D341Med (cell line): ENCODE data around the gene PRDM2.
A peak's percentile ranks its signal among the peaks of the same experiment; 100 is the strongest.
"Not testable (repeated sequence)": the region's sequence is repeated elsewhere in the genome, so short reads cannot be mapped to it uniquely, and the experiment has no call there.

ENCODE experiments used
- DNase-seq: peaks from one replicate; pipeline ENCODE4 v3.0.0; 2012; ENCODE audit warnings: low spot score

Gene PRDM2

GRCh38 chr1:13699936-13700520, at the start of gene PRDM2:
Gene PRDM2, plus strand, starts transcription at chr1:13700188. Its CDS starts 15,418 bp downstream, at chr1:13715606.
- peak; percentile 86 for DNase-seq

- DNase-seq, result no peak
These were observed 48.7 kb upstream of the PRDM2 start for GRCh38 chr1:13651279-13651678.

DNA sequence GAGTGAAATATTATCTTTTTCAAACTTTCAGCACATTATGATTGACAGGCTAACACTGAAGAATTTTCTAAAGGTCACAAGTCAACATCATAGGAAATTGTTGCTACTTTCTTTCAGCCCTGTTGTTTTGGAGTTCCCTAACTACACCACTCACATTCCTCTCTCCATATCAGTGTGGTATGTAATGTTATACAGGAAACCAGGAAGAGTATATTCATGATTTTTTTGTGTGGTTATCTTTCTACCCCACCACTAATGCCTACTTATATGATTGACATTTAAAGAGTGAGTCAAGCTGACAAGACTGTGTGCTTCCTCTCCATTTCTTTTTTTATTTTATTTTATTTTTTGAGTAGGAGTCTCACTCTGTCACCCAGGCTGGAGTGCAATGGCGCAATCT, 47.8 kb upstream of the PRDM2 start:
- DNase-seq, result no peak

GRCh38 chr1:13661539-13661938, 38.4 kb upstream of the PRDM2 start:
- no peak for DNase-seq

- DNase-seq, result no peak
These were observed 37.5 kb upstream of the PRDM2 start for GRCh38 chr1:13662493-13662892.

DNA sequence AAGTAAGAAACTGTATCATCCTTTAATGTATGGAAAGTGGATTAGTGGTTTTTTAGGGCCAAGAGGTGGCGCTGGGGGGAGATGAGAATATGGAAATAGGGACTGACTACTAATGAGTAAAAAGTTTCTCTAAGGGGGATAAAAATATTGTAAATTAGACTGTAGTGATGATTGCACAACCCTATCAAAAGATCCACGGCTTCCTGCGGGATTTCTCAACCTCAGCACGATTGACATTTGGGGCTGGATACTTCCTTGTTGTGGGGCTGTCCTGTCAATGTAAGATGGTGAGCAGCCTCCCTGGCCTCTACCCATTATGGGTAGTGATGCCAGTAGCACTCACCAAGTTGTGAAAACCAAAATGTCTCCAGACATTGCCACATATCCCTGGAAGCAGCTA, 36.0 kb upstream of the PRDM2 start:
- no peak for DNase-seq

GRCh38 chr1:13664451-13664850, 35.5 kb upstream of the PRDM2 start:
- no peak for DNase-seq

- DNase-seq, result no peak
These were observed 33.7 kb upstream of the PRDM2 start for GRCh38 chr1:13666317-13666716.

DNA sequence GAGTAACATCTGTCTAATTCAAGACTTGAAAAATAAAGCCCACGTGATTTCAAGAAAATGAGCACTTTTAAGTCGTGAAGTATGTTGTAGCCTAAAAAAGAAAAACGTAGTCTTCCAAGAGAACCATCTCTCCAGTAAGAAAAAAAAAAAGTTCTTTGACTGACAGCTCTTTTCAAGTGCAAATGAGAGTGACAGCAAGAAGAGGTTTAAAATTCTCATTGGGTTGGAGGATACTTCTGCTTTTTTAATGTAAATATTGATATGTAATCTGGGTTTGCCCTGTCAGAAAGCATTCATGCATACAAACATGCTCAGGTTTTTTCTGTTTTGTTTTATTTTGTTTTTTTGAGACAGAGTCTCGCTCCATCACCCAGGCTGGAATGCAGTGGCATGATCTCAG, 32.3 kb upstream of the PRDM2 start:
- no peak for DNase-seq

- no peak for DNase-seq
These were observed 25.6 kb upstream of the PRDM2 start for GRCh38 chr1:13674377-13674776.

GRCh38 chr1:13675151-13675651, 24.8 kb upstream of the PRDM2 start:
- DNase-seq, result no peak

GRCh38 chr1:13677896-13678295, 22.1 kb upstream of the PRDM2 start:
- no peak for DNase-seq

GRCh38 chr1:13679651-13680050, 20.3 kb upstream of the PRDM2 start:
- no peak for DNase-seq

DNA sequence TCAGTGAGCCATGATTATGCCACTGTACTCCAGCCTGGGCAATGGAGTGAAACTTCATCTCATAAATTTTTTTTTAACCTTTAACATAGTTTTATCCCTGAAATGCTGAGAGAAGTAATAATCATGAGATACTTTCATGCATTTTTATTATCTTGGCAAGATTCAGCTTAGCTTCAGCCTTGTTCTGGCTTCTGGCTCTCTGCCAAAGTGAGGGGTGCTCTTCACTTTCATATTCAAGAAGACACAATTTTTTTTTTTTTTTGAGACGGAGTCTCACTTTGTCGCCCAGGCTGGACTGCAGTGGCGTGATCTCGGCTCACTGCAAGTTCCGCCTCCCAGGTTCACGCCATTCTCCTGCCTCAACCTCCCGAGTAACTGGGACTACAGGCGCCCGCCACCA, 19.4 kb upstream of the PRDM2 start:
- not testable (repeated sequence) for DNase-seq

DNA sequence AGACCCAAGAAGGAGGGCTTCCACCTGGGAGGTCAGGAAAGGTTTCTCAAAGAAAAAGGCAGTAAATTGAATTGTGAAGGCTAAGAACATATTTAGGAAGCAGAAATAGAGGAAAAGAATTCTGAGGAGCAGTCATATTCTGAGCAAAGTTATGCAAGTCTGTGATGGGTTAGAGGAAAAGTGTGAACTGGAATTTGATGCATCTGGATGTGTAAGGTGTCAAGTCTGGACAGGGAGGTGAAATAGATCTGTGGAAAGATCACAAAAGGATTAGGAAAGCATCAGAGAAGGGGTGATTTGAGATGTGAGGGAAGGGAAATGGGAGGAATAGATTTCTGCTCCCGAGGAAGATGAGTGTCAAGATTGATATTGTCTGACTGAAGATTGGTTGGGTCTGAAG, 18.1 kb upstream of the PRDM2 start:
- DNase-seq, result no peak

- no peak for DNase-seq
These were observed 17.5 kb upstream of the PRDM2 start for GRCh38 chr1:13682444-13682843.

DNA sequence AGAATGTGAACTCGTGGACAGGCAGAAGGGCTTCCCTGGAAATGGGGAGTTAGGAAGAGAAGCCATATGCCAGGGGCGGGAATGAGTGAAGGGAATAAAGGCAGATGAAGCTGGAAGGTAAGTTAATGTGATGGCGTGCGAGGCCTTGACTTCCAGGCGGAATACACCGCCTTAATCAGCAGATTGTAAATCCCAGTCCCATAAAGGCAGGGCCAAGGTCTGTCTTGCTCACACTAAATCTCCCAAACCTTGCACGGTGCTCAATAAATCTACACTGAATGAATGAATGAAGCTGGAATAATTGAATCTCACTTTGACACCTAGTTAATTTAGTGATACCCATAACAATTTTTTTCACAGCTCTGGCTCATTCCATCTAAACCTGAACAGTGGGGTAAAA, 16.8 kb upstream of the PRDM2 start:
- DNase-seq, result no peak

DNA sequence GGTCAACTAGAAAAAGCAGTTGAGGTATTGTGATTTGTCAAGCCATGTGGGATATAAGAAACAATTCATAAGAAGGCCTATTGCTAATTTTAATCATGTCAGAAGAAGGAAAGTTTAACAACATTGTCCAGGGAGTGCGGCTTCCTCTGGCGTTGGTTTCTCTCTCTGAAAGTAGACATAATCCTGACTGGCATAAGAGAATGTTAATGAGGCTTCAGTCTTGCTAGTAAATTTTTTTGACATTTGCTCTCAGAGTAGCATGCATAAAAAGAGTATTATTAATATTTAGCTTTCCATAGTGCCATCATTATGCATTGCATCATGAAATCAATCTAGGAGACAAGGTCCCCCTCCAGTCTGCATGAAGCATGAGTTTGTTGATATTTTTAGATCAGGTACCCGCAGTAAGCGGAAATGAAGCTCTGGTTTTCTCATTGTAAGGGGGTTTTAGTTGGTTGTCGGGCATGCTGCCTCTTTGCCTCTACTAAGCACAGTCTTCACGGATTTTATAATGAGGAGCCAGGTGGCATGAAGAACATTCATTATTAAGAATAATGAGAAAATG, 12.8 kb upstream of the PRDM2 start:
- DNase-seq, result no peak

DNA sequence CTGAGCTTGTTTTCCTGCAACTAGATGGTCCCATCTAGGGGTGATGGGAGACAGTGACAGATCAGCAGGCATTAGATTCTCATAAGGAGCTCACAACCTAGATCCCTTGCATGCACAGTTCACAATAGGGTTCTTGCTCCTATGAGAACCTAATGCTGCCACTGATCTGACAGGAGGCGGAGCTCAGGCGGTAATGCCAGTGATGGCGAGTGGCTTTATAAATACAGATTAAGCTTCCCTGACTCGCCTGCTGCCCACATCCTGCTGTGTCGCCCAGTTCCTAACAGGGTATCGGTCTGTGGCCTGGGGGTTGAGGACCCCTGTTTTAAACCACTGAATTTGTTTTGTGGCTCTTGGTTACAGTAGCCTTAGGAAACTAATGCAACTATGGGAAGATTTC, 6.9 kb upstream of the PRDM2 start:
- DNase-seq, result not testable (repeated sequence)

DNA sequence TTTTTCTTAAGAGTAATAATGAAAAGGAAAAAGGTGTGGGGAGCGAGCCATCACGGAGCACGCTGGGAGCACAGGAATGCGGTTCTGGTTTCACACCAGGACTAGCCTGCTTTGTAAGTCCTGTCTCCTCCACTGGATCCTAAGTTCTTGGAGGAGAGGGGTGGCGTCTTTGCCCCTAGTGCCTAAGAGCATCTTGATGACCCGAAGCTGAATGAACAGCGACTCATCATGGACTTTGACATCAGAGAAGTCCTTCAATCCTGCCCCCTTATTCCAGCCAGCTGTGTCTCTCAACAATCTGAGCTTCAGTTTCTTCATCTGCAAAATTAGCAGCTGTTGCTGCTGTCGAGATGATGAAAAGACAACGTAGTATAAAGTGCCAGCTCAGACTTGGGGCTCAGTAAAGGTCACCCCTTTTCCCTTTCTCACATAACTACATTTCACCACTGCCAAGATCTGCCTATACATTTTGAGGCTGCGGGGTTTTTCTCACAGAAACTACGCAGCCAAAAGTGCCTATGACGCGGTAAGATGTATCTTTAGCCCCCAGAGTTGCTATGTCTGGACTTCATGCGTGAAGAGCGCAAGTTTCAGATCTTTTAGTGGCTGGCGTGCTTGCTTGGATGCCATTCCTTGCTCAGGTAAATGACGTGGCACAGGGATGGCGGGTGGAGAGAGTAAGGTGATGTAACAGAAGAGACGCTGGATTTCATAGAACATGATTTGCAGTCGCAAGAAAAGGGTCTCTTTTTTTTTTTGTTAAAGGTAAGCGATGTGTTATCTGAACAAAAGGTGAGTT, 4.9 kb upstream of the PRDM2 start:
- DNase-seq, result no peak

DNA sequence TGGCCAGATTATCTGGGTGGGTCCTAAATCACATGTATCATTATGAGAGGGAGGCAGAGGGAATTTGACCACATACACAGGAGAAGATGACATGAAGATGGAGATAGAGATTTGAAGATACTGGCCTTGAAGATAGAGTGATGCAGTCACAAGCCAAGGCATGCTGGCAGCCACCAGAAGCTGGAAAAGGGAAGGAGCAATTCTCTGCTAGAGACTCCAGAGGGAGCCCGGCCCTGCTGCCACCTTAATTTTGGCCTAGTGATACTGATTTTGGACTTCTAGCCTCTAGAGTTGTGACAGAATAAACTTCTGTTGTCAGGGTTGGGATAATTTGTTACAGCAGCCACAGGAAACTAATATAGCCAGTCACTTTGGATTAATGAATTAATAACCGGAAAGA, 2.2 kb upstream of the PRDM2 start:
- no peak for DNase-seq

DNA sequence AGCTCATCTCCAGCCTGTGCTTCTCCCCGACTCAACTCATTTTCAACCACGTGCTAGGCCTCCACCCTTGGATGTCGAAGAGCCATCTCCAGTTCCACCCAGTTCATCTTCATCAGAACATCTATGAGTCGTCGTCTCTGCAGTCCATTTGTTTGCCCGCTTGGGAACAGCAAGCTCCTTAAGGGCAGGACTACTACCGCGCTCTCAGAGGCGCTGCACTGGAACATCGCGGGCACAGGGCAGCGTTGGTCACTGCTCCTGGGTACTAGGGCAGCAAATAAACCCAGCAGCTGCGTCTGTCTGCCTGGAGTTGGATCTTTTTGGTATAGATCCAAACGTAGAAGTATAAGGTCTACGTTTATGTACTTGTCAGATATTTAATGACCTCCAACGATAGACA, 478 bp upstream of the PRDM2 start:
- peak; percentile 35 for DNase-seq

GRCh38 chr1:13700521-13701270, 708 bp downstream of the PRDM2 start:
- no peak for DNase-seq
